ENCODE measurements around the gene UBA7. TPM values are rescaled to one million over a fixed set of nuclear protein-coding genes. Genes with fewer than 3 reads are reported as not detected.

The UBA7 gene
- total and polyA plus RNA-seq, 2 of the 13 experiments (the other 11 are each of a cell fraction or from before 2014, with no cell fraction given), result 9.5 to 16.5 TPM

DNA sequence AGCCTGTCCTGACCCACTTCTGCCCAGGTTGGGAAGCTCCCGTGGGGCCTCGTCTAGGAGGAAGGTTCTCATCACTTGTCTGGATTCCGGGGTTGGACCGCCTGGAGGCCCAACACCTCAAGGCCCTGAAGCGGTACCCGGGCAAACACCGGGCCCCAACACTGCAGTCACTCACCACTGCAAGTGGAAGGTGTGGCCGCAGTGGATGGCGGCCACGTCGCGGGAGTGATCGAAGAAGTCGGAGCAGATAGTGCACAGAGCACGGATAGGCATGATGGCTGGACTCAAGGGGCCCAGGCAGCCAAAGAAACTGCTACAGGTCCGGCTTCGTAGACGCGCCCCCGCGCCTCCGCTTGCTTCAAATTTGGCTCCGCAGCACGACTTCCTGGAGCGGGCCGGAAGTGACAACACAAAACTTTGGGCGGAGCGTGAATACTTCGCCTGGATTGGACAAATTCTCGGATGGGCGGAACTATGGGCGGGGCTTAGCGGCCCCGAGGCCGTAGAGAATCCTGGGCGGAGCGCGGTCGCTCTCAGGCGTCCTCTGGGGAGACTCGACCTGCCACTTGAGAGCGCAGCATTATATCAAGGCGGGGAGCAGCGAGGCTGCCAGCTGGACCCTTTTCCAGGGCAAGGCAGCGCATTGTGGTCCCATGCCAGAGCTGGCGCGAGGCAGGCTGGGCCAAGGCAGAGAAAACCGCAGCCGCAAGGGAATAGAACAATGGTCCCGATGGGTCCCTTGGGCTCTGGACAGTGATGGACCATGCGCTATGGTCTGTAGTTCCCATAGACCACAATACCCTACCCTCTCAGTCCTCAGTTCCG lies 42.6 kb upstream of the UBA7 start, which contains the start of gene TRAIP (continued):
- TF ChIP-seq ZNF782 (CRISPR knock-in tag; IDR thresholded peaks at IDR 0.05; ENCODE audit: borderline replicate concordance) (no peak), HCFC1 (IDR thresholded peaks at IDR 0.05; ENCODE audit: low read depth, low read length) (no peak; the same call in 1 of the 2 replicates), ZNF274 (CRISPR knock-in tag; IDR thresholded peaks at IDR 0.05) (no peak), ZBTB26 (CRISPR knock-in tag; IDR thresholded peaks at IDR 0.05; ENCODE audit: borderline replicate concordance) (no peak; the same call in 1 of the 2 replicates), NAIF1 (CRISPR knock-in tag; IDR thresholded peaks at IDR 0.05; ENCODE audit: borderline replicate concordance) (0 out of 2 replicates have a peak, but pooled peaks have one; percentile 45), ZZZ3 (CRISPR knock-in tag; IDR thresholded peaks at IDR 0.05; ENCODE audit: borderline replicate concordance) (no peak; the same call in 1 of the 2 replicates), ATF3 (CRISPR knock-in tag; IDR thresholded peaks at IDR 0.05) (no peak), ZNF343 (CRISPR knock-in tag; IDR thresholded peaks at IDR 0.05) (no peak), GPN1 (CRISPR knock-in tag; IDR thresholded peaks at IDR 0.05; ENCODE audit: borderline replicate concordance) (no peak), RBM22 (optimal IDR thresholded peaks at IDR 0.05; ENCODE audit: low read length) (no peak), NKX3-1 (CRISPR knock-in tag; IDR thresholded peaks at IDR 0.05) (no peak), ZNF644 (CRISPR knock-in tag; IDR thresholded peaks at IDR 0.05; ENCODE audit: low read depth) (no peak), ZNF839 (CRISPR knock-in tag; IDR thresholded peaks at IDR 0.05; ENCODE audit: borderline replicate concordance) (no peak), YEATS2 (CRISPR knock-in tag; IDR thresholded peaks at IDR 0.05; ENCODE audit: borderline replicate concordance) (peak; percentile 82; the same call in 1 of the 2 replicates), NFE2 (CRISPR knock-in tag; IDR thresholded peaks at IDR 0.05) (no peak), ZNF879 (CRISPR knock-in tag; IDR thresholded peaks at IDR 0.05) (0 out of 2 replicates have a peak, but pooled peaks have one; percentile 34), FOXC1 (CRISPR knock-in tag; IDR thresholded peaks at IDR 0.05; ENCODE audit: borderline replicate concordance) (no peak), ARHGAP35 (CRISPR knock-in tag; IDR thresholded peaks at IDR 0.05; ENCODE audit: borderline replicate concordance) (no peak), MAZ (IDR thresholded peaks at IDR 0.05; ENCODE audit: borderline replicate concordance, low read depth, low read length) (no peak), MAZ (CRISPR knock-in tag; IDR thresholded peaks at IDR 0.05; ENCODE audit: low read depth) (no peak), SMARCC2 (IDR thresholded peaks at IDR 0.05) (no peak), HBP1 (CRISPR knock-in tag; IDR thresholded peaks at IDR 0.05; ENCODE audit: low read depth) (no peak), ATF2 (CRISPR knock-in tag; IDR thresholded peaks at IDR 0.05) (peak; percentile 68)
- TF ChIP-seq, protein P1, sequence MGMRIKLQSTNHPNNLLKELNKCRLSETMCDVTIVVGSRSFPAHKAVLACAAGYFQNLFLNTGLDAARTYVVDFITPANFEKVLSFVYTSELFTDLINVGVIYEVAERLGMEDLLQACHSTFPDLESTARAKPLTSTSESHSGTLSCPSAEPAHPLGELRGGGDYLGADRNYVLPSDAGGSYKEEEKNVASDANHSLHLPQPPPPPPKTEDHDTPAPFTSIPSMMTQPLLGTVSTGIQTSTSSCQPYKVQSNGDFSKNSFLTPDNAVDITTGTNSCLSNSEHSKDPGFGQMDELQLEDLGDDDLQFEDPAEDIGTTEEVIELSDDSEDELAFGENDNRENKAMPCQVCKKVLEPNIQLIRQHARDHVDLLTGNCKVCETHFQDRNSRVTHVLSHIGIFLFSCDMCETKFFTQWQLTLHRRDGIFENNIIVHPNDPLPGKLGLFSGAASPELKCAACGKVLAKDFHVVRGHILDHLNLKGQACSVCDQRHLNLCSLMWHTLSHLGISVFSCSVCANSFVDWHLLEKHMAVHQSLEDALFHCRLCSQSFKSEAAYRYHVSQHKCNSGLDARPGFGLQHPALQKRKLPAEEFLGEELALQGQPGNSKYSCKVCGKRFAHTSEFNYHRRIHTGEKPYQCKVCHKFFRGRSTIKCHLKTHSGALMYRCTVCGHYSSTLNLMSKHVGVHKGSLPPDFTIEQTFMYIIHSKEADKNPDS (CRISPR knock-in tag; IDR thresholded peaks at IDR 0.05), result no peak

Measured in HepG2 (cell line).